Keratinocyte (primary cell): ENCODE measurements around the gene SLC17A9. TPM values are rescaled to one million over a fixed set of nuclear protein-coding genes. Genes with fewer than 3 reads are reported as not detected.

Experiments used
- DNase-seq: peaks from one replicate; pipeline ENCODE4 v3.0.0-alpha.2; 2011; ENCODE audit warnings: low read depth, missing footprints, low spot score
- FAIRE-seq: peaks from 2 replicates; lab custom pipeline; 2011; peaks lifted over from hg19 to GRCh38; lab: Jason Lieb, UNC
- H2AFZ ChIP-seq: 2 replicates; pipeline ENCODE4 v1.6.0; 2012; ENCODE audit warnings: low read length, control low read depth, inconsistent platforms; ENCODE audit not compliant: control insufficient read depth
- H3K27ac ChIP-seq: 2 replicates; pipeline ENCODE4 v1.5.1; 2011; ENCODE audit warnings: low read length; ENCODE audit not compliant: control insufficient read depth, insufficient read depth
- H3K27me3 ChIP-seq: 3 replicates; pipeline ENCODE4 v1.6.0; 2011; ENCODE audit warnings: low read length; ENCODE audit not compliant: control insufficient read depth, insufficient read depth; ENCODE audit errors: extremely low read depth
- H3K36me3 ChIP-seq, 2 experiments: 2 replicates in 1 of 2; 3 replicates in 1 of 2; pipeline ENCODE4 v1.5.1; 2011; ENCODE audit warnings: low read length in 2 of 2, mild to moderate bottlenecking in 1 of 2; ENCODE audit not compliant: control insufficient read depth in 2 of 2, insufficient read depth in 2 of 2; ENCODE audit errors: extremely low read depth in 1 of 2
- H3K4me1 ChIP-seq: 3 replicates; pipeline ENCODE4 v1.5.1; 2011; ENCODE audit warnings: low read length; ENCODE audit not compliant: control insufficient read depth, insufficient read depth; ENCODE audit errors: extremely low read depth
- H3K4me2 ChIP-seq: 3 replicates; pipeline ENCODE4 v1.6.0; 2011; ENCODE audit warnings: low read depth, low read length; ENCODE audit not compliant: control insufficient read depth, insufficient read depth; ENCODE audit errors: extremely low read depth
- H3K4me3 ChIP-seq, 3 experiments: fragments of 200-600 bp in 1 of 3; sonication (generic) in 1 of 3; 2 replicates in 2 of 3; 3 replicates in 1 of 3; pipeline ENCODE4 v1.5.1; 2011 to 2016; ENCODE audit warnings: low read length in 3 of 3, mild to moderate bottlenecking in 3 of 3, control low read depth in 2 of 3, inconsistent platforms in 1 of 3, low read depth in 1 of 3, mixed read lengths in 1 of 3, mixed run types in 1 of 3, moderate library complexity in 1 of 3; ENCODE audit not compliant: control insufficient read depth in 2 of 3, insufficient read depth in 2 of 3; ENCODE audit errors: extremely low read depth in 1 of 3
- H3K79me2 ChIP-seq: 2 replicates; pipeline ENCODE4 v1.6.0; 2012; ENCODE audit warnings: low read length; ENCODE audit not compliant: control insufficient read depth, insufficient read depth
- H3K9ac ChIP-seq: 3 replicates; pipeline ENCODE4 v1.6.0; 2011; ENCODE audit warnings: low read length; ENCODE audit not compliant: control insufficient read depth, insufficient read depth; ENCODE audit errors: extremely low read depth
- H3K9me1 ChIP-seq: 3 replicates; pipeline ENCODE4 v1.6.0; 2011; ENCODE audit warnings: low read length; ENCODE audit not compliant: control insufficient read depth, insufficient read depth; ENCODE audit errors: extremely low read depth
- H3K9me3 ChIP-seq: 2 replicates; pipeline ENCODE4 v1.5.1; 2012; ENCODE audit warnings: low read depth, low read length; ENCODE audit not compliant: control insufficient read depth
- H4K20me1 ChIP-seq: 3 replicates; pipeline ENCODE4 v1.6.0; 2011; ENCODE audit warnings: low read length; ENCODE audit not compliant: control insufficient read depth, insufficient read depth; ENCODE audit errors: extremely low read depth
- EZH2 ChIP-seq: IDR thresholded peaks from one replicate; pipeline ENCODE4 v1.6.1; 2012; ENCODE audit warnings: inconsistent platforms, mild to moderate bottlenecking, low read length, moderate library complexity
- dilution Hi-C: fragments of 300-500 bp; cut with MboI; formaldehyde crosslinking; loops from one replicate; pipeline ENCODE4 v1.7.0; 2020; ENCODE audit warnings: low sequenced_read_pairs; ENCODE audit not compliant: extremely low pct_ligation_motif_present
- polyA minus RNA-seq, 3 experiments: library from RNA; depleted of rRNA, polyadenylated mRNA; stranded (reverse); fragments of >200 nt; gene quantifications; 1 replicate in 1 of 3; 2 replicates in 1 of 3; 3 replicates in 1 of 3; pipeline ENCODE4 v1.2.3, GENCODE V29; 2011
- polyA plus RNA-seq, 5 experiments: library from polyadenylated mRNA; depleted of rRNA in 3 of 5; stranded (reverse) in 3 of 5; stranded (forward) in 1 of 5; unstranded in 1 of 5; fragments of >200 nt; gene quantifications; 1 replicate in 1 of 5; 2 replicates in 3 of 5; 3 replicates in 1 of 5; pipeline versions ENCODE4 v1.2.1 to v1.2.3, GENCODE V29; 2011 to 2012; ENCODE audit warnings: missing spikeins in 2 of 5, low read depth in 1 of 5, low replicate concordance in 1 of 5
- TF ChIP-seq, protein P1 (sequence below), 3 experiments: IDR thresholded peaks in 1 of 3; conservative IDR thresholded peaks in 1 of 3; optimal IDR thresholded peaks in 1 of 3; 2 replicates in 2 of 3; 3 replicates in 1 of 3; pipeline versions ENCODE3 to v1.5.1; 2011; ENCODE audit warnings: low read length in 3 of 3, mild to moderate bottlenecking in 3 of 3, moderate library complexity in 2 of 3, control low read depth in 1 of 3, inconsistent platforms in 1 of 3; ENCODE audit not compliant: insufficient read depth in 2 of 3; ENCODE audit errors: extremely low read depth in 1 of 3

Gene SLC17A9, protein sequence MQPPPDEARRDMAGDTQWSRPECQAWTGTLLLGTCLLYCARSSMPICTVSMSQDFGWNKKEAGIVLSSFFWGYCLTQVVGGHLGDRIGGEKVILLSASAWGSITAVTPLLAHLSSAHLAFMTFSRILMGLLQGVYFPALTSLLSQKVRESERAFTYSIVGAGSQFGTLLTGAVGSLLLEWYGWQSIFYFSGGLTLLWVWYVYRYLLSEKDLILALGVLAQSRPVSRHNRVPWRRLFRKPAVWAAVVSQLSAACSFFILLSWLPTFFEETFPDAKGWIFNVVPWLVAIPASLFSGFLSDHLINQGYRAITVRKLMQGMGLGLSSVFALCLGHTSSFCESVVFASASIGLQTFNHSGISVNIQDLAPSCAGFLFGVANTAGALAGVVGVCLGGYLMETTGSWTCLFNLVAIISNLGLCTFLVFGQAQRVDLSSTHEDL
- polyA plus RNA-seq = 0.02 to 0.09 TPM in 2 of 3 replicates, not detected in the other
- polyA plus RNA-seq (2011; ENCODE audit: low read depth) = not detected
- polyA plus RNA-seq (2011; cell fraction: cytosol; rRNA removed) = not detected in 2 replicates
- polyA plus RNA-seq (2011; cell fraction: nucleus; rRNA removed) = 0.06 and 0.08 TPM in 2 replicates
- 0.04 TPM in 1 of 2 replicates, not detected in the other for polyA plus RNA-seq (2012; ENCODE audit: low replicate concordance)
- not detected in 3 replicates for polyA minus RNA-seq
- not detected for polyA minus RNA-seq (2011; cell fraction: cytosol; rRNA and poly(A)+ RNA removed)
- polyA minus RNA-seq (2011; cell fraction: nucleus; rRNA and poly(A)+ RNA removed) = not detected in 2 replicates

DNA sequence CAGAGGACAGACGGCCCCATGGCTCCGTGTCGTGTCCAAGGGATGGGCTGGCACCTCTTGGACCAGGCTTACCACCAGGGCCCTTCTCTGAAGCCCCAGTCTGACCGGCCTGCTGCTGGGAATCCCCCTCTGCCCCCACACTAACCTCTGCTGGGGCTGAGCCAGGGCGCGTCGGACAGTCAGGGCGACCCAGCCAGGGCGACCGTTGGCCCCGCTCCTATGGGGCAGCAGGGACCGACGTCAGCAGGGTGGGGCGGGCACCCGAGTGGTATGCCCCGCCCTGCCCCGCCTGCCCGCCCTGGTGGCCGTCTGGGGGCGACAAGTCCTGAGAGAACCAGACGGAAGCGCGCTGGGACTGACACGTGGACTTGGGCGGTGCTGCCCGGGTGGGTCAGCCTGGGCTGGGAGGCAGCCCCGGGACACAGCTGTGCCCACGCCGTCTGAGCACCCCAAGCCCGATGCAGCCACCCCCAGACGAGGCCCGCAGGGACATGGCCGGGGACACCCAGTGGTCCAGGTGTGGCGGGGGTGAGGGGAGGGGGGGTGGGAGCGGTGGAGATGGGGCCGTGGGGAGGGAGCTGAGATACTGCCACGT is at the start of gene SLC17A9:
TSS of gene SLC17A9 (plus strand) at position 337 of the 595 bp plus-strand sequence. CDS start at position 459, 122 bp downstream.
- H3K9me3 ChIP-seq = no peaks in the 10 kb centered on the region
- H3K4me1 ChIP-seq = peaks cover 3% of the 10 kb centered on the region
- no peaks in the 10 kb centered on the region for H4K20me1 ChIP-seq
- DNase-seq (no peak), FAIRE-seq (no peak)
- H3K36me3 ChIP-seq = peaks cover 0 to 8% of the 10 kb centered on the region in 2 experiments
- peak within 1 kb of the TSS; percentile 22 for H2AFZ ChIP-seq
- peaks cover 4% of the 10 kb centered on the region for H3K27me3 ChIP-seq
- TF ChIP-seq EZH2 = no peak
- TF ChIP-seq, protein P1, sequence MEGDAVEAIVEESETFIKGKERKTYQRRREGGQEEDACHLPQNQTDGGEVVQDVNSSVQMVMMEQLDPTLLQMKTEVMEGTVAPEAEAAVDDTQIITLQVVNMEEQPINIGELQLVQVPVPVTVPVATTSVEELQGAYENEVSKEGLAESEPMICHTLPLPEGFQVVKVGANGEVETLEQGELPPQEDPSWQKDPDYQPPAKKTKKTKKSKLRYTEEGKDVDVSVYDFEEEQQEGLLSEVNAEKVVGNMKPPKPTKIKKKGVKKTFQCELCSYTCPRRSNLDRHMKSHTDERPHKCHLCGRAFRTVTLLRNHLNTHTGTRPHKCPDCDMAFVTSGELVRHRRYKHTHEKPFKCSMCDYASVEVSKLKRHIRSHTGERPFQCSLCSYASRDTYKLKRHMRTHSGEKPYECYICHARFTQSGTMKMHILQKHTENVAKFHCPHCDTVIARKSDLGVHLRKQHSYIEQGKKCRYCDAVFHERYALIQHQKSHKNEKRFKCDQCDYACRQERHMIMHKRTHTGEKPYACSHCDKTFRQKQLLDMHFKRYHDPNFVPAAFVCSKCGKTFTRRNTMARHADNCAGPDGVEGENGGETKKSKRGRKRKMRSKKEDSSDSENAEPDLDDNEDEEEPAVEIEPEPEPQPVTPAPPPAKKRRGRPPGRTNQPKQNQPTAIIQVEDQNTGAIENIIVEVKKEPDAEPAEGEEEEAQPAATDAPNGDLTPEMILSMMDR (optimal IDR thresholded peaks at IDR 0.05 in 1 of 3, IDR thresholded peaks at IDR 0.05 in 1 of 3, conservative IDR thresholded peaks at IDR 0.05 in 1 of 3; ENCODE audit: extremely low read depth in 1 of 3, insufficient read depth in 2 of 3, low read length in 3 of 3) = no peak
- no peak within 1 kb of the TSS for H3K9ac ChIP-seq
- H3K4me2 ChIP-seq = peak within 1 kb of the TSS; percentile 37
- no peak within 1 kb of the TSS for H3K27ac ChIP-seq
- H3K9me1 ChIP-seq = no peaks in the 10 kb centered on the region
- dilution Hi-C loops = no loop called here
- no peak within 1 kb of the TSS for H3K4me3 ChIP-seq
- H3K79me2 ChIP-seq = no peaks in the 10 kb centered on the region

DNA sequence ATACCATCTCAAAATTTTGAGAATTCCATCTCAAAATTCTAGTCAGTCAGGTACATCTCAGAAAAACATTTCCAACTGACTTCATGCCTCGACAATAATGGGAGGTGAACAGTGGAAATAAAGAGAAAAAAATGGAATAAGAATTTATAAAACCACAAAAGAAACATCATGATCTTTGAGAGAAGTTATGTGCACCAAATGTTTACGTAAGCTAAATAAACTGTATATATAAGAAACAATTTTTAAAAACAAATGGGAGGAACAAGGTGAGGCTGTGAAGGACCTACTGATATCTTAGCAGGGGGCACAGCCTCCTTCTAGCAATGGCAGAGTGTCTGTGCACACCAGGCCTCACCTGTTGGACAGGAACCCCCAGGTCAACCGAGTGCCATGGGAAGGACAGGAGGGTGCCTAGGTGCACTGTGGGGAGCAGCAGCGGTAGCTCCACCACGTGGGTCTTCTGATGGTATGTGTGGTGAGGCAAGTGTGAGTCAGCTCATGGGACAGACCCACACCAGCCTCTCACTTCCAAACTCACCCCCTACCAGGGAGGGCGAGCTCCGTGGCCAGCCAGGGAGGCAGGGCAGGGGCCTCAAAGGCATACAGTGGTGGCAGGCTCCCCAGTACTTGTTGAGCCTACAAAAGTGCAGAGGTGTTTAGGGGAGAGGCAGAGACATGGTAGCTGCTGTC is 49.4 kb upstream of the SLC17A9 start:
- Histone ChIP-seq H3K9me1 (no peaks in the 10 kb centered on the region), H3K9me3 (no peaks in the 10 kb centered on the region), H3K4me1 (peaks cover 33% of the 10 kb centered on the region), H2AFZ (no peak overlapping the region), H3K27ac (no peak overlapping the region), H3K4me3 (no peak overlapping the region), H3K36me3 (peaks cover 38 to 47% of the 10 kb centered on the region in 2 experiments), H3K9ac (no peak overlapping the region), H3K79me2 (peaks cover 12% of the 10 kb centered on the region), H4K20me1 (peaks cover 11% of the 10 kb centered on the region), H3K4me2 (no peak overlapping the region), H3K27me3 (no peaks in the 10 kb centered on the region)
- no peak for FAIRE-seq
- dilution Hi-C loops = no loop called here
- DNase-seq = no peak
- TF ChIP-seq EZH2 = no peak
- TF ChIP-seq, protein P1 (optimal IDR thresholded peaks at IDR 0.05 in 1 of 3, IDR thresholded peaks at IDR 0.05 in 1 of 3, conservative IDR thresholded peaks at IDR 0.05 in 1 of 3; ENCODE audit: extremely low read depth in 1 of 3, insufficient read depth in 2 of 3, low read length in 3 of 3) = no peak
